Measurements from ENCODE around the gene ANKRD33B. TPM values are rescaled to one million over a fixed set of nuclear protein-coding genes. Genes with fewer than 3 reads are reported as not detected.
A peak's percentile ranks its signal among the peaks of the same experiment; 100 is the strongest.

ANKRD33B gene
- total and polyA plus RNA-seq, 10 donors, result 2.0 to 37.8 (median 24.6) TPM

GRCh38 chr5:10581424-10581748, 17.5 kb downstream of the ANKRD33B start:
- WGBS, 5 donors, result 91 to 100% (median 98%) methylated on average over 2 of the region's 2 CpGs
- Histone ChIP-seq H3K36me3 (no peaks in the 10 kb centered on the region), H3K27me3 (replicated peaks in 1 of 7) (no peaks in the 10 kb centered on the region), H3K9me3 (no peaks in the 10 kb centered on the region), H3K27ac (no peak overlapping the region), H3K4me1 (peaks cover 41 to 98% (median 75%) of the 10 kb centered on the region in 6 donors), H3K4me3 (no peak overlapping the region)
- no peak for DNase-seq
- TF ChIP-seq POLR2A (IDR thresholded peaks at IDR 0.05) (no peak), POLR2AphosphoS5 (IDR thresholded peaks at IDR 0.05) (no peak), CTCF (IDR thresholded peaks at IDR 0.05 in 8 of 11, conservative IDR thresholded peaks at IDR 0.05 in 3 of 11) (no peak)
- intact Hi-C loops (cut with DNase I; ENCODE audit: low total_unique reads), result no loop called here

- peaks cover 41 to 98% (median 71%) of the 10 kb centered on the region in 6 donors for H3K4me1 ChIP-seq
- H3K9me3 ChIP-seq, result no peaks in the 10 kb centered on the region
- DNase-seq, result peak; percentile 59
- no peaks in the 10 kb centered on the region for H3K36me3 ChIP-seq
- 66 to 85% (median 69%) methylated on average over 7 of the region's 7 CpGs for WGBS, 5 donors
- intact Hi-C loops (cut with DNase I; ENCODE audit: low total_unique reads), result no loop called here
- TF ChIP-seq POLR2AphosphoS5 (IDR thresholded peaks at IDR 0.05), result no peak
- TF ChIP-seq CTCF (IDR thresholded peaks at IDR 0.05 in 8 of 11, conservative IDR thresholded peaks at IDR 0.05 in 3 of 11), result no peak
- no peak for TF ChIP-seq POLR2A (IDR thresholded peaks at IDR 0.05)
- H3K27ac ChIP-seq, result no peak overlapping the region
- no peaks in the 10 kb centered on the region for H3K27me3 ChIP-seq (replicated peaks in 1 of 7)
- no peak overlapping the region for H3K4me3 ChIP-seq
These were observed 18.1 kb downstream of the ANKRD33B start for GRCh38 chr5:10581867-10582511.

GRCh38 chr5:10582512-10582897, 18.6 kb downstream of the ANKRD33B start:
- no peak overlapping the region for H3K4me3 ChIP-seq
- peak; percentile 60 for DNase-seq
- intact Hi-C loops (cut with DNase I; ENCODE audit: low total_unique reads), result no loop called here
- 94 to 97% (median 96%) methylated on average over 8 of the region's 8 CpGs for whole genome bisulfite sequencing, 5 donors
- no peaks in the 10 kb centered on the region for H3K36me3 ChIP-seq
- TF ChIP-seq CTCF (IDR thresholded peaks at IDR 0.05 in 8 of 11, conservative IDR thresholded peaks at IDR 0.05 in 3 of 11) (no peak), POLR2AphosphoS5 (IDR thresholded peaks at IDR 0.05) (no peak), POLR2A (IDR thresholded peaks at IDR 0.05) (no peak)
- no peak overlapping the region for H3K27ac ChIP-seq
- H3K27me3 ChIP-seq (replicated peaks in 1 of 7), result no peaks in the 10 kb centered on the region
- peaks cover 38 to 98% (median 67%) of the 10 kb centered on the region in 6 donors for H3K4me1 ChIP-seq
- H3K9me3 ChIP-seq, result no peaks in the 10 kb centered on the region

- Histone ChIP-seq H3K27ac (no peak overlapping the region), H3K27me3 (replicated peaks in 1 of 7) (no peaks in the 10 kb centered on the region), H3K4me1 (peaks cover 25 to 98% (median 58%) of the 10 kb centered on the region in 6 donors), H3K9me3 (peaks cover 0 to 3% (median 0%) of the 10 kb centered on the region in 8 donors), H3K36me3 (no peaks in the 10 kb centered on the region), H3K4me3 (no peak overlapping the region)
- no peak for TF ChIP-seq CTCF (IDR thresholded peaks at IDR 0.05 in 8 of 11, conservative IDR thresholded peaks at IDR 0.05 in 3 of 11)
- TF ChIP-seq POLR2AphosphoS5 (IDR thresholded peaks at IDR 0.05), result no peak
- TF ChIP-seq POLR2A (IDR thresholded peaks at IDR 0.05), result no peak
- 38 to 43% (median 40%) methylated on average over 13 of the region's 13 CpGs for WGBS, 5 donors
- DNase-seq, result peak; percentile 60
- intact Hi-C loops (cut with DNase I; ENCODE audit: low total_unique reads), result no loop called here
These were observed 20.0 kb downstream of the ANKRD33B start for GRCh38 chr5:10583663-10584572.
